ENCODE results near the gene GNAQ. TPM values are rescaled to one million over a fixed set of nuclear protein-coding genes. Genes with fewer than 3 reads are reported as not detected.
A peak's percentile ranks its signal among the peaks of the same experiment; 100 is the strongest.

The GNAQ gene
- total RNA-seq, 2 experiments from 2014 or later: 17.8 to 18.1 TPM

DNA sequence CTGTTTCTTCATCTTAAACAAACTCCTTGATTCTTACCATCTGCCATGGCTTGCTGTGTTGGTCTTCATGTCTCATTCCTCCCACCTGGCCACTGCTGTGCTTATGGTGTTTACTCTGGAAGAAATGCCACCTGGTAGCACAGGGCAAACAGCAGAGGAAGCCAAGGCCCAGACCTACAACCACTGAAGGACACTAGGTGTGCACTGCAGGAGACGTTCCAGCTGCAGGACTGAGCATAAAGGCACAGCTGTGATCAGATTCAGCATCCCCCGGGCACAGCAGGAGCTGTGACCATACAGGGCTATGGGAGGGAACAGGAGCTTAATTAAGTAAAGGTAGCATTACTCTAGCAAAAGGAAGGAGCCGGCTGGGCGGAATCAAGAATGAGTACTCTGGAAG lies 12.6 kb upstream of the GNAQ start:
- POLR2A ChIA-PET: no interaction called here
- no peak overlapping the region for H3K4me3 Mint-ChIP-seq
- CTCF ChIA-PET: interaction anchor here (1.3 to 3.7 kb wide), 2 partner anchors 9 to 78 kb away, joined by 3 to 41 read pairs; no protein-coding TSS in a partner anchor
- ATAC-seq (no peak), DNase-seq (no peak)
- H3K36me3 Mint-ChIP-seq (ENCODE audit: low read depth): no peaks in the 10 kb centered on the region
- H3K27ac Mint-ChIP-seq: no peak overlapping the region
- TF ChIP-seq, protein P1, sequence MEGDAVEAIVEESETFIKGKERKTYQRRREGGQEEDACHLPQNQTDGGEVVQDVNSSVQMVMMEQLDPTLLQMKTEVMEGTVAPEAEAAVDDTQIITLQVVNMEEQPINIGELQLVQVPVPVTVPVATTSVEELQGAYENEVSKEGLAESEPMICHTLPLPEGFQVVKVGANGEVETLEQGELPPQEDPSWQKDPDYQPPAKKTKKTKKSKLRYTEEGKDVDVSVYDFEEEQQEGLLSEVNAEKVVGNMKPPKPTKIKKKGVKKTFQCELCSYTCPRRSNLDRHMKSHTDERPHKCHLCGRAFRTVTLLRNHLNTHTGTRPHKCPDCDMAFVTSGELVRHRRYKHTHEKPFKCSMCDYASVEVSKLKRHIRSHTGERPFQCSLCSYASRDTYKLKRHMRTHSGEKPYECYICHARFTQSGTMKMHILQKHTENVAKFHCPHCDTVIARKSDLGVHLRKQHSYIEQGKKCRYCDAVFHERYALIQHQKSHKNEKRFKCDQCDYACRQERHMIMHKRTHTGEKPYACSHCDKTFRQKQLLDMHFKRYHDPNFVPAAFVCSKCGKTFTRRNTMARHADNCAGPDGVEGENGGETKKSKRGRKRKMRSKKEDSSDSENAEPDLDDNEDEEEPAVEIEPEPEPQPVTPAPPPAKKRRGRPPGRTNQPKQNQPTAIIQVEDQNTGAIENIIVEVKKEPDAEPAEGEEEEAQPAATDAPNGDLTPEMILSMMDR (IDR thresholded peaks at IDR 0.05): no peak
- H3K4me1 Mint-ChIP-seq (ENCODE audit: low read depth): no peaks in the 10 kb centered on the region
- H3K9me3 Mint-ChIP-seq: no peaks in the 10 kb centered on the region
- intact Hi-C loops (cut with micrococcal nuclease): no loop called here
- H3K27me3 Mint-ChIP-seq: no peaks in the 10 kb centered on the region

DNA sequence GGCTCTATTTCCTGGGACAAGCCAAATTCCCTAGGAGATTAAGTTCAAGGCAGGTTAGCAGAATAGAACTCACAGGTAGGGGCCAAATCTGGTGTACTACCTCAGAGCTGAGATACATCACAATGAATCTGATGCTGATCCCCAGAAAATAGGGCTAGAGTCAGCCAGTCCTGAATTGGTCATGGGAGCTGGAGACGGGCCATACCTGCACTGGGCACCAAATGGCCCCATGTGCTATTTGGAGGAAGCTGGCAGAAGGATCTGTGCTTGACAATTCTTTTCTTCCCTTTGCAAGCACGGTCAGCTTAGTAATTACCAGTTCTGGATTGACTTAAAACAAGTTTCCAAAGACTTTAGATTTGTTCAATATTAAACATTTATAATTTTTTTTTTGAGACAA lies 10.4 kb upstream of the GNAQ start:
- ATAC-seq (no peak), DNase-seq (no peak)
- POLR2A ChIA-PET: no interaction called here
- H3K4me3 Mint-ChIP-seq: no peak overlapping the region
- no peak overlapping the region for H3K27ac Mint-ChIP-seq
- H3K36me3 Mint-ChIP-seq (ENCODE audit: low read depth): no peaks in the 10 kb centered on the region
- intact Hi-C loops (cut with micrococcal nuclease): no loop called here
- H3K27me3 Mint-ChIP-seq: no peaks in the 10 kb centered on the region
- TF ChIP-seq, protein P1 (IDR thresholded peaks at IDR 0.05): no peak
- H3K4me1 Mint-ChIP-seq (ENCODE audit: low read depth): no peaks in the 10 kb centered on the region
- CTCF ChIA-PET: interaction anchor here (2.0 kb wide), 1 partner anchor 12 kb away, joined by 5 read pairs; no protein-coding TSS in a partner anchor
- no peaks in the 10 kb centered on the region for H3K9me3 Mint-ChIP-seq

DNA sequence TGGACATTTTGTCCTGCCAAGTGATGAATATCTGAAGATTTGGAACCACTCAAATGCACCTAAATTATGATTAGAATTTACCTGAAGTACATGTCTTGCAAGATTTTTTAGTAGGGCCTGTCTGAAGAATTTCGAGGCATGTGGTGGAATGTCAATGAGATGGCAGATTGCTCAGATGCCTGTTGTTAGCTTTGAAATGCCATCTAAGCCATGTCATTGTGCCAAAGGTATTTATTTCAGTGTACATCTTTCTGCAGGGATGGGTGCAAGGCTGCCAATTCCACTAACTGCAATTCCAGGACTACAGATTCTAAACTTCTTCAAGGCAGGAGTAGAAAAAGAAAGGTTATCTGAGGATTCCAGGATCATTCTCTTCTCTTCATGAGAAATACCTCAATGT lies 9.1 kb upstream of the GNAQ start:
- TF ChIP-seq, protein P1 (IDR thresholded peaks at IDR 0.05): no peak
- H3K27ac Mint-ChIP-seq: no peak overlapping the region
- no peaks in the 10 kb centered on the region for H3K27me3 Mint-ChIP-seq
- H3K36me3 Mint-ChIP-seq (ENCODE audit: low read depth): no peaks in the 10 kb centered on the region
- POLR2A ChIA-PET: no interaction called here
- H3K4me1 Mint-ChIP-seq (ENCODE audit: low read depth): peaks cover under 1% of the 10 kb centered on the region
- intact Hi-C loops (cut with micrococcal nuclease): no loop called here
- ATAC-seq: no peak
- no peak for DNase-seq
- H3K9me3 Mint-ChIP-seq: no peaks in the 10 kb centered on the region
- CTCF ChIA-PET: interaction anchor here (1.1 to 2.0 kb wide), 4 partner anchors 13 to 607 kb away, joined by 3 to 8 read pairs (median 4); no protein-coding TSS in a partner anchor
- H3K4me3 Mint-ChIP-seq: no peak overlapping the region

DNA sequence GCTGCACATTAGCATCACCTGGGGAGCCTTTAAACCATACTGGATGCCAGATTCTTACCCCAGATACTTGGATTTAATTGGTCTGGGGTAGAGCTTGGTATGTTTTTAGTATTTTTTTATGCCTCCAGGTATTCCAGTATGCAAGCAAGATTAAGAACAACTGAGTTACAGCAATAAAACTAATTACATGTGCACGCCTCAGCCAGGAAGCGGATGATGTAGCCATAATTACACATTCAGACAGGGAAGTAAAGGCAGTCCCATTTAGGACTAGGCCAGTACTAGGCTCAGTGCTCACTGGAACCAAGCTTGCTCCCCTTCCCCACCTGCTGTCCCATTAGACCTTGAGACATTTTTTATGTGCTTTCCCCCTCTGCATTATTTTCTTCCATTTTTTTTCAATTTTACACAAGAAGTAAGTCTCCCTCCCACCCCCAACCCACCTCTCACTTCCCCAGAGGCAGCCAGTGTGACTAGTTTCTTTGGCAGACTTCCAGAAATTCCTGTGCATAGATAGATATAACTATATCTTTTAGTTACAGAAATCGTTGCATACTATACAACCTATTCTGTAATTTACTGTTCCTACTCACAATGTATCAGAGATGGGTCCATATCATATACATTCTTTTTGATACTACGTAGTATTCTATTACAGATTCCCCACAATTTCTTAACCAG lies 7.1 kb upstream of the GNAQ start:
- no peak overlapping the region for H3K4me3 Mint-ChIP-seq
- no peaks in the 10 kb centered on the region for H3K36me3 Mint-ChIP-seq (ENCODE audit: low read depth)
- ATAC-seq (no peak), DNase-seq (no peak)
- TF ChIP-seq, protein P1 (IDR thresholded peaks at IDR 0.05): no peak
- H3K4me1 Mint-ChIP-seq (ENCODE audit: low read depth): peaks cover 14% of the 10 kb centered on the region
- CTCF ChIA-PET: no interaction called here
- POLR2A ChIA-PET: no interaction called here
- H3K9me3 Mint-ChIP-seq: no peaks in the 10 kb centered on the region
- intact Hi-C loops (cut with micrococcal nuclease): loop anchor here (5.0 kb wide), 1 partner anchor 79 kb away; no protein-coding TSS in a partner anchor
- no peak overlapping the region for H3K27ac Mint-ChIP-seq
- peaks cover 3% of the 10 kb centered on the region for H3K27me3 Mint-ChIP-seq

DNA sequence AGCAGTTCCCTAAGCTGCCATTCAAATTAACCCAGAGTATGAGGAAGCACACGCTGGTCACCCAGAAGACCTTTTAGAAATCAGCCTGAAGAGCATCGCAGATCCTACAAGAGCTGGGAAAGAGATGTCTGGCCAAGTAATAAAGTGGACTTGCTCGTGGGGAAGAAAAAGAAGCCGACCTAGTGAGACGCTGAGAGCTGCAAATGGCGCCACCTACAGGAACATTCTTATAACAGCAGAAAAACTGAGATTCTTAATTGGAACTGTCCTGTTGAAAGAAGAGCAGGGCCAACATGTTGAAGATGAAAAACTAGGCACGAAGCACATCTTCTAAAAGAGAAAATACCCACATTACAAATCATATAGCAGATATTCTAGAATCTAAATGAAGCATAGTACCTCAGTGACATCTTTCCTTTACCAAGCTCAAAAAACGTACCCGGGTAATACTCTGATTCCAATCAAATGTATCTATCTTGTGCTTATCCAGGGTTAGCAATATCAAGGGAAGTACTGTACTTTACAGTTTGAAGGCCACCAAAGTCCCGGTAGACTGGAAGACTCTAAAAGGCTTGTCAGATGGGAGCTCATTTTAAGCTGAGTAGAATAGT lies 3.9 kb upstream of the GNAQ start:
- TF ChIP-seq, protein P1 (IDR thresholded peaks at IDR 0.05): peak; percentile 74
- DNase-seq: peak; percentile 65
- H3K27me3 Mint-ChIP-seq: peaks cover 7% of the 10 kb centered on the region
- no peaks in the 10 kb centered on the region for H3K9me3 Mint-ChIP-seq
- peaks cover 26% of the 10 kb centered on the region for H3K4me1 Mint-ChIP-seq (ENCODE audit: low read depth)
- no peak for ATAC-seq
- intact Hi-C loops (cut with micrococcal nuclease): loop anchor here (2.0 to 5.0 kb wide), 2 partner anchors 59 to 82 kb away; no protein-coding TSS in a partner anchor
- ChIA-PET CTCF (interaction anchor here (0.7 to 3.3 kb wide), 83 partner anchors 10 to 603 kb away, joined by 3 to 67 read pairs (median 5); no protein-coding TSS in a partner anchor), POLR2A (interaction anchor here (1.0 to 1.7 kb wide), 5 partner anchors 17 to 95 kb away, joined by 3 to 7 read pairs (median 3); no protein-coding TSS in a partner anchor)
- peak overlapping the region; percentile 20 for H3K4me3 Mint-ChIP-seq
- H3K27ac Mint-ChIP-seq: no peak overlapping the region
- peaks cover 2% of the 10 kb centered on the region for H3K36me3 Mint-ChIP-seq (ENCODE audit: low read depth)

All from activated CD8-positive, alpha-beta T cell treated with anti-CD3 and anti-CD28 coated beads for 36 hours (primary cell).